ENCODE measurements around the gene CD300LG.

The CD300LG gene

DNA sequence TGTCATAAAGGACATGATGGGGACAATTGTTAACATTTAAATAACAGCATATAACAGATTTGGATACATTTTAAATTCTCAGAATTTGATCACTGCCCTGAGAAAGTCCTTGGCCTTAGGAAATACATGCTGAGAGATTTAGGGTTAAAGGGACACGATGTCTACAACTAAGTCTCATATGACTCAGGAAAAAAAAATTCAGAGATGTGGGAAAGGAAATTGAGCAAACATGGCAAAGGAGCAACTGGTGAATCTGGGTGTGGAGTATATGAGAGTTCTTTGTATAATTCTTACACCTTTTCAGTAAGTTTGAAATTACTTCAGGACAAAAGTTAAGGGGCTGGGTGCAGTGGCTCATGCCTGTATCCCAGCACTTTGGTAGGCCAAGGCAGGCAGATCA, 32.3 kb upstream of the CD300LG start:
- DNase-seq (ENCODE audit: low read depth): no peak
- no peak for TF ChIP-seq CTCF (IDR thresholded peaks at IDR 0.05; ENCODE audit: low read depth, low read length, missing control alignments)
- no peak overlapping the region for H3K4me3 ChIP-seq (ENCODE audit: low read depth, low read length)

GRCh38 chr17:43816336-43817320, 30.3 kb upstream of the CD300LG start:
- DNase-seq (ENCODE audit: low read depth): no peak
- no peak for TF ChIP-seq CTCF (IDR thresholded peaks at IDR 0.05; ENCODE audit: low read depth, low read length, missing control alignments)
- H3K4me3 ChIP-seq (ENCODE audit: low read depth, low read length): no peak overlapping the region

GRCh38 chr17:43817826-43818225, 29.1 kb upstream of the CD300LG start:
- no peak for TF ChIP-seq CTCF (IDR thresholded peaks at IDR 0.05; ENCODE audit: low read depth, low read length, missing control alignments)
- DNase-seq (ENCODE audit: low read depth): no peak
- H3K4me3 ChIP-seq (ENCODE audit: low read depth, low read length): no peak overlapping the region

- H3K4me3 ChIP-seq (ENCODE audit: low read depth, low read length): no peak overlapping the region
- no peak for DNase-seq (ENCODE audit: low read depth)
- TF ChIP-seq CTCF (IDR thresholded peaks at IDR 0.05; ENCODE audit: low read depth, low read length, missing control alignments): no peak
Measured at GRCh38 chr17:43818966-43819365, 28.0 kb upstream of the CD300LG start.

- no peak for TF ChIP-seq CTCF (IDR thresholded peaks at IDR 0.05; ENCODE audit: low read depth, low read length, missing control alignments)
- no peak for DNase-seq (ENCODE audit: low read depth)
- H3K4me3 ChIP-seq (ENCODE audit: low read depth, low read length): no peak overlapping the region
Measured at GRCh38 chr17:43820759-43821158, 26.2 kb upstream of the CD300LG start.

GRCh38 chr17:43822570-43823190, 24.3 kb upstream of the CD300LG start:
- DNase-seq (ENCODE audit: low read depth): no peak
- no peak for TF ChIP-seq CTCF (IDR thresholded peaks at IDR 0.05; ENCODE audit: low read depth, low read length, missing control alignments)
- no peak overlapping the region for H3K4me3 ChIP-seq (ENCODE audit: low read depth, low read length)

All from GM12864 (cell line).